K562 (cell line): ENCODE measurements around the gene RNASEH2C. TPM values are rescaled to one million over a fixed set of nuclear protein-coding genes. Genes with fewer than 3 reads are reported as not detected.

Experiments used
- ATAC-seq: fragments of 200-7000 bp; cut with Tn5 transposase; 3 replicates; pipeline ENCODE4 v1.9.1; 2020; ENCODE audit warnings: moderate library complexity
- BruUV-seq: library from RNA; stranded (reverse); fragments of 400-500 nt; replicated peaks from 2 replicates; lab custom pipeline; 2021; lab: Mats Ljungman, UMichigan
- CTCF ChIA-PET: fragments of 300-600 bp; formaldehyde crosslinking; extraction: SDS; loops from one replicate; lab custom pipeline; 2021; ENCODE audit warnings: low intra/inter-chr PET ratio; lab: Yijun Ruan, JAX
- POLR2A ChIA-PET: fragments of 300-600, 350-650 bp; sonication (Branson Sonifier 250); formaldehyde crosslinking; extraction: SDS; loops from one replicate; lab custom pipeline; 2021; ENCODE audit warnings: antibody characterized with exemption, inconsistent platforms; lab: Yijun Ruan, JAX
- DNase-seq, 4 experiments: peaks; one replicate each; pipeline versions ENCODE4 v3.0.0 to v3.0.0-alpha.2; 2011 to 2018; ENCODE audit warnings: low spot score in 3 of 4, mixed read lengths in 3 of 4; ENCODE audit errors: extremely low read depth in 1 of 4
- FAIRE-seq: peaks from 2 replicates; lab custom pipeline; 2011; peaks lifted over from hg19 to GRCh38; lab: Jason Lieb, UNC
- H2AFZ ChIP-seq: 2 replicates; pipeline ENCODE4 v1.6.0; 2011; ENCODE audit warnings: low read depth, low read length, control low read depth, inconsistent platforms
- H3K27ac ChIP-seq: fragments of 200-600 bp; 3 replicates; pipeline ENCODE4 v1.8.0; 2011; ENCODE audit warnings: low read depth, mild to moderate bottlenecking, control low read depth, inconsistent platforms, low read length, moderate library complexity, mixed read lengths; ENCODE audit errors: extremely low read depth
- H3K27me3 ChIP-seq, 2 experiments: fragments of 300-600 bp in 1 of 2; 2 replicates in 1 of 2; 3 replicates in 1 of 2; pipeline versions ENCODE4 v1.6.0 to v1.8.0; 2011; ENCODE audit warnings: inconsistent platforms in 2 of 2, low read length in 2 of 2, mild to moderate bottlenecking in 1 of 2, mixed read lengths in 1 of 2, moderate library complexity in 1 of 2; ENCODE audit not compliant: control insufficient read depth in 2 of 2, insufficient read depth in 2 of 2
- H3K36me3 ChIP-seq: fragments of 300-600 bp; 3 replicates; pipeline ENCODE4 v1.8.0; 2011; ENCODE audit warnings: mild to moderate bottlenecking, low read length, inconsistent platforms; ENCODE audit not compliant: control insufficient read depth, insufficient read depth
- H3K4me1 ChIP-seq, 2 experiments: fragments of 200-600 bp in 1 of 2; replicated peaks in 1 of 2; 2 replicates in 1 of 2; 3 replicates in 1 of 2; pipeline versions ENCODE4 v1.5.1 to v1.8.0; 2011; ENCODE audit warnings: inconsistent platforms in 2 of 2, low read length in 2 of 2, mild to moderate bottlenecking in 1 of 2, mixed read lengths in 1 of 2, moderate library complexity in 1 of 2; ENCODE audit not compliant: control insufficient read depth in 2 of 2, insufficient read depth in 2 of 2
- H3K4me2 ChIP-seq: 2 replicates; pipeline ENCODE4 v1.6.1; 2011; ENCODE audit warnings: low read length, control low read depth, inconsistent platforms, mixed read lengths; ENCODE audit not compliant: insufficient read depth
- H3K4me3 ChIP-seq: fragments of 200-600 bp; sonication (generic), shearing (Covaris generic); 2 replicates; pipeline ENCODE4 v1.5.1; 2016; ENCODE audit warnings: control low read depth, inconsistent platforms
- H3K79me2 ChIP-seq: fragments of 200-600 bp; 3 replicates; pipeline ENCODE4 v1.8.0; 2011; ENCODE audit warnings: low read length, inconsistent platforms; ENCODE audit not compliant: control insufficient read depth, insufficient read depth
- H3K9ac ChIP-seq, 2 experiments: 2 replicates each; pipeline versions ENCODE4 v1.6.0 to v1.6.1; 2011; ENCODE audit warnings: low read depth in 2 of 2, low read length in 2 of 2, control low read depth in 1 of 2, inconsistent platforms in 1 of 2, mild to moderate bottlenecking in 1 of 2, mixed read lengths in 1 of 2; ENCODE audit not compliant: insufficient read depth in 1 of 2
- H3K9me1 ChIP-seq: one replicate; pipeline ENCODE4 v1.6.0; 2011; ENCODE audit warnings: inconsistent platforms, mild to moderate bottlenecking, low read length, moderate library complexity; ENCODE audit not compliant: control insufficient read depth, insufficient read depth
- H3K9me3 ChIP-seq: replicated peaks from 2 replicates; pipeline ENCODE4 v1.5.1; 2011; ENCODE audit warnings: low read depth, low read length, inconsistent platforms; ENCODE audit not compliant: control insufficient read depth, insufficient read depth
- H4K20me1 ChIP-seq: replicated peaks from 2 replicates; pipeline ENCODE4 v1.6.1; 2011; ENCODE audit warnings: low read length, inconsistent platforms, mixed read lengths; ENCODE audit not compliant: control insufficient read depth, insufficient read depth
- BCL6 ChIP-seq: fragments of 250-450 bp; sonication (Bioruptor Pico); IDR thresholded peaks from 2 replicates; pipeline ENCODE4 v1.4.0; 2020
- STAT5A ChIP-seq: IDR thresholded peaks from 2 replicates; pipeline ENCODE4 v1.6.1; 2012; ENCODE audit warnings: low read length, inconsistent platforms, borderline replicate concordance
- ZNF263 ChIP-seq: sonication (generic); formaldehyde crosslinking; IDR thresholded peaks from 2 replicates; pipeline ENCODE4 v1.8.0; 2022; ENCODE audit warnings: mild to moderate bottlenecking, missing genetic modification reagents, borderline replicate concordance
- WGBS: fragments of 100-300 bp; shearing (Covaris generic); methylation state at CpG from one replicate; pipeline ENCODE4 v1.1.6; 2016; ENCODE audit warnings: low coverage, mixed read lengths; ENCODE audit not compliant: insufficient coverage; ENCODE audit errors: missing lambda C conversion rate; 5-methylcytosine and 5-hydroxymethylcytosine counted together
- in situ Hi-C: fragments of 300-500 bp; cut with MboI; formaldehyde crosslinking; loops from 4 replicates; pipeline ENCODE4 v1.15.0; 2018; ENCODE audit warnings: inconsistent platforms, mixed read lengths
- intact Hi-C: fragments of 100-400 bp; cut with micrococcal nuclease; formaldehyde crosslinking; loops from 2 replicates; pipeline ENCODE4 v1.14.2; 2022
- polyA plus RNA-seq, 8 experiments: library from polyadenylated mRNA; depleted of rRNA in 4 of 8; stranded (reverse) in 5 of 8; unstranded in 3 of 8; fragments of >200 nt; fragmentation: Nextera tagmentation in 2 of 8; fragmentation: Illumina TruSeq in 1 of 8; extraction: Ambion mirVana in 2 of 8; extraction: Trizol in 1 of 8; gene quantifications; 2 replicates each; pipeline versions ENCODE4 v1.2.1 to v1.2.3, GENCODE V29; 2011 to 2014; ENCODE audit warnings: inconsistent platforms in 1 of 8, missing spikeins in 1 of 8
- total RNA-seq, 7 experiments: library from RNA; depleted of rRNA in 6 of 7; stranded (reverse); fragments of >200 nt in 6 of 7; fragmentation: Illumina TruSeq in 2 of 7; extraction: Trizol in 2 of 7; gene quantifications; 2 replicates each; pipeline versions ENCODE4 v1.2.1 to v1.2.3, GENCODE V29; 2011 to 2021; ENCODE audit warnings: low replicate concordance in 1 of 7
- TF ChIP-seq, protein P1 (sequence below): fragments of 250-450 bp; sonication (Bioruptor Pico); IDR thresholded peaks from 2 replicates; pipeline ENCODE4 v1.4.0; 2020; ENCODE audit warnings: mild to moderate bottlenecking

Gene RNASEH2C
- total and polyA plus RNA-seq, 9 of the 15 experiments (the other 6 are each of a cell fraction or from before 2014, with no cell fraction given) = 5.4 to 78.2 (median 15.6) TPM

DNA sequence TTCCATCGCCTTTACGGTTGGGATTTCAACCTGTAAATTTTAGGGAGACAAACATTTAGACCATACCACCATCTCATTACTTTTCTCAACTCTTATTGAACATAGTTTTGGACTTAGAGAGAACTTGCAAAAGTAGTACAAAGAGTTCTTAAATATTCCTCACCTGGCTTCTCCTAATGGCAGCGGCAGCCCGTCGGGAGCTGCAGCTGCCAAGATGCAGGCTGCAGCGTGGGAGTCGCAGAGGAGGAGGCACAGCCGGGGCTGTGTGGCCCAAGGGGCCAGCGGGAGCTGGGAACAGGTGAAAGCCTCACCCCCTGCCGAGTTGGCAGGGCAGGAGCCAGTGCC lies 23.1 kb upstream of the RNASEH2C start:
- no peak overlapping the region for H2AFZ ChIP-seq
- TF ChIP-seq STAT5A = no peak
- TF ChIP-seq, protein P1, sequence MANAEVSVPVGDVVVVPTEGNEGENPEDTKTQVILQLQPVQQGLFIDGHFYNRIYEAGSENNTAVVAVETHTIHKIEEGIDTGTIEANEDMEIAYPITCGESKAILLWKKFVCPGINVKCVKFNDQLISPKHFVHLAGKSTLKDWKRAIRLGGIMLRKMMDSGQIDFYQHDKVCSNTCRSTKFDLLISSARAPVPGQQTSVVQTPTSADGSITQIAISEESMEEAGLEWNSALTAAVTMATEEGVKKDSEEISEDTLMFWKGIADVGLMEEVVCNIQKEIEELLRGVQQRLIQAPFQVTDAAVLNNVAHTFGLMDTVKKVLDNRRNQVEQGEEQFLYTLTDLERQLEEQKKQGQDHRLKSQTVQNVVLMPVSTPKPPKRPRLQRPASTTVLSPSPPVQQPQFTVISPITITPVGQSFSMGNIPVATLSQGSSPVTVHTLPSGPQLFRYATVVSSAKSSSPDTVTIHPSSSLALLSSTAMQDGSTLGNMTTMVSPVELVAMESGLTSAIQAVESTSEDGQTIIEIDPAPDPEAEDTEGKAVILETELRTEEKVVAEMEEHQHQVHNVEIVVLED (CRISPR knock-in tag) = no peak
- no peak for TF ChIP-seq BCL6 (CRISPR knock-in tag)
- no peak for TF ChIP-seq ZNF263 (CRISPR knock-in tag)
- TF ChIP-seq, all 486 proteins: peak for 0
- POLR2A ChIA-PET = interaction anchor here (1.2 to 1.4 kb wide), 3 partner anchors 23 to 116 kb away, joined by 3 to 4 read pairs (median 4); partner anchors contain the start of gene RNASEH2C
- DNase-seq (no peak), FAIRE-seq (no peak), ATAC-seq (no peak)
- Histone ChIP-seq H3K9me1 (no peaks in the 10 kb centered on the region), H3K4me1 (peaks cover 4 to 15% of the 10 kb centered on the region in 2 experiments; a peak in 3 of 5 replicates), H3K27ac (no peak overlapping the region), H3K9ac (no peak overlapping the region), H3K4me3 (no peak overlapping the region), H3K9me3 (no peaks in the 10 kb centered on the region; the same call in 1 of the 2 replicates), H4K20me1 (no peaks in the 10 kb centered on the region), H3K79me2 (no peaks in the 10 kb centered on the region), H3K36me3 (no peaks in the 10 kb centered on the region), H3K4me2 (no peak overlapping the region), H3K27me3 (peaks cover 9 to 19% of the 10 kb centered on the region in 2 experiments; a peak in 3 of 5 replicates)
- WGBS = 7% methylated on average over 10 of the region's 10 CpGs
- BruUV-seq = no TSS peak
- in situ Hi-C loops (no loop called here), intact Hi-C loops (loop anchor here (1.0 kb wide), 1 partner anchor 75 kb away; no protein-coding TSS in a partner anchor)
- CTCF ChIA-PET = interaction anchor here (1.0 to 2.0 kb wide), 3 partner anchors 12 to 74 kb away, joined by 3 to 9 read pairs (median 6); no protein-coding TSS in a partner anchor
